HL-60 (cell line): ENCODE measurements around the gene GADD45GIP1.

Experiments used
- DNase-seq, 2 experiments: peaks; one replicate each; pipeline ENCODE4 v3.0.0-alpha.2; 2010 to 2020; ENCODE audit warnings: low read depth in 1 of 2, low spot score in 1 of 2
- H3K27ac ChIP-seq: fragments of 250-450 bp; sonication (Bioruptor Pico); replicated peaks from 2 replicates; pipeline ENCODE4 v1.5.1; 2020; ENCODE audit warnings: mild to moderate bottlenecking, moderate library complexity
- H3K27me3 ChIP-seq: fragments of 250-450 bp; sonication (Bioruptor Pico); 2 replicates; pipeline ENCODE4 v1.5.1; 2021; ENCODE audit warnings: mild to moderate bottlenecking, moderate library complexity; ENCODE audit not compliant: insufficient read depth, poor library complexity, severe bottlenecking
- H3K4me3 ChIP-seq: replicated peaks from 2 replicates; pipeline ENCODE4 v1.5.1; 2011; ENCODE audit warnings: mild to moderate bottlenecking, control low read depth, low read length; ENCODE audit not compliant: insufficient read depth
- GABPA ChIP-seq: IDR thresholded peaks from 2 replicates; pipeline ENCODE4 v1.6.1; 2012; ENCODE audit warnings: low read depth
- POLR2AphosphoS5 ChIP-seq: IDR thresholded peaks from 2 replicates; pipeline ENCODE4 v1.6.1; 2012; ENCODE audit warnings: low read depth
- SPI1 ChIP-seq: IDR thresholded peaks from 2 replicates; pipeline ENCODE4 v1.6.1; 2012; ENCODE audit warnings: low read depth, mild to moderate bottlenecking, borderline replicate concordance
- TF ChIP-seq, protein P1 (sequence below): IDR thresholded peaks from 2 replicates; pipeline ENCODE4 v1.6.1; 2012; ENCODE audit warnings: low read depth; ENCODE audit not compliant: insufficient replicate concordance
- TF ChIP-seq, protein P2 (sequence below): IDR thresholded peaks from one replicate; pipeline ENCODE4 v1.5.1; 2011; ENCODE audit warnings: low read length, control low read depth, inconsistent platforms; ENCODE audit not compliant: insufficient read depth

Gene GADD45GIP1

GRCh38 chr19:12994701-12995595 lies 37.9 kb upstream of the GADD45GIP1 start, which contains the start of gene NFIX:
Gene NFIX (plus strand): TSS chr19:12995475. CDS start chr19:12995838, 363 bp downstream.
- TF ChIP-seq, protein P1, sequence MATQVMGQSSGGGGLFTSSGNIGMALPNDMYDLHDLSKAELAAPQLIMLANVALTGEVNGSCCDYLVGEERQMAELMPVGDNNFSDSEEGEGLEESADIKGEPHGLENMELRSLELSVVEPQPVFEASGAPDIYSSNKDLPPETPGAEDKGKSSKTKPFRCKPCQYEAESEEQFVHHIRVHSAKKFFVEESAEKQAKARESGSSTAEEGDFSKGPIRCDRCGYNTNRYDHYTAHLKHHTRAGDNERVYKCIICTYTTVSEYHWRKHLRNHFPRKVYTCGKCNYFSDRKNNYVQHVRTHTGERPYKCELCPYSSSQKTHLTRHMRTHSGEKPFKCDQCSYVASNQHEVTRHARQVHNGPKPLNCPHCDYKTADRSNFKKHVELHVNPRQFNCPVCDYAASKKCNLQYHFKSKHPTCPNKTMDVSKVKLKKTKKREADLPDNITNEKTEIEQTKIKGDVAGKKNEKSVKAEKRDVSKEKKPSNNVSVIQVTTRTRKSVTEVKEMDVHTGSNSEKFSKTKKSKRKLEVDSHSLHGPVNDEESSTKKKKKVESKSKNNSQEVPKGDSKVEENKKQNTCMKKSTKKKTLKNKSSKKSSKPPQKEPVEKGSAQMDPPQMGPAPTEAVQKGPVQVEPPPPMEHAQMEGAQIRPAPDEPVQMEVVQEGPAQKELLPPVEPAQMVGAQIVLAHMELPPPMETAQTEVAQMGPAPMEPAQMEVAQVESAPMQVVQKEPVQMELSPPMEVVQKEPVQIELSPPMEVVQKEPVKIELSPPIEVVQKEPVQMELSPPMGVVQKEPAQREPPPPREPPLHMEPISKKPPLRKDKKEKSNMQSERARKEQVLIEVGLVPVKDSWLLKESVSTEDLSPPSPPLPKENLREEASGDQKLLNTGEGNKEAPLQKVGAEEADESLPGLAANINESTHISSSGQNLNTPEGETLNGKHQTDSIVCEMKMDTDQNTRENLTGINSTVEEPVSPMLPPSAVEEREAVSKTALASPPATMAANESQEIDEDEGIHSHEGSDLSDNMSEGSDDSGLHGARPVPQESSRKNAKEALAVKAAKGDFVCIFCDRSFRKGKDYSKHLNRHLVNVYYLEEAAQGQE = no peak
- TF ChIP-seq POLR2AphosphoS5 = 0 out of 2 replicates have a peak, but pooled peaks have one; percentile 18
- H3K27ac ChIP-seq = no peak within 1 kb of the TSS; the same call in 1 of the 2 replicates
- peak within 1 kb of the TSS; percentile 46 for H3K4me3 ChIP-seq
- DNase-seq = peak; percentile 52 to 69
- no peaks in the 10 kb centered on the region for H3K27me3 ChIP-seq

DNA sequence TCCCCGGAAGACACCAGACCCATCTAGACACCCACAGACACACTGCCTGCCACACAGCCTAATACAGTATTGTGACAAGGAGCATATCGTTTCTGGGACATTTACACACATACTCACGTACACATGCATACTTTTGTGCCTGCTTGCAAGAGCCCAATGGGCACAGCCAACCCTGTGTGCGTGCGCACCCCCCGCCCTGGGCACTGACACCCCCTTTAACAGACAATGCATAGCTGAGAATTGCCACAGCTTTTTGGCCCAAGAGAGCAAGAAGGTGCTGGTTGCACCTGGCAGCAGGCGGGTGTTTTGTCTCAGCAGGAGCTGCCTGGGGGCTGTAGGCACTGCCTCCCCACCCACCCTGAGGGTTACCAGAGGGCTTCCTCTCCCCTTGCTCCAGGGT lies 36.5 kb upstream of the GADD45GIP1 start:
- no peak for DNase-seq
- no peak overlapping the region for H3K4me3 ChIP-seq
- H3K27ac ChIP-seq = no peak overlapping the region
- no peak for TF ChIP-seq GABPA
- TF ChIP-seq, protein P2, sequence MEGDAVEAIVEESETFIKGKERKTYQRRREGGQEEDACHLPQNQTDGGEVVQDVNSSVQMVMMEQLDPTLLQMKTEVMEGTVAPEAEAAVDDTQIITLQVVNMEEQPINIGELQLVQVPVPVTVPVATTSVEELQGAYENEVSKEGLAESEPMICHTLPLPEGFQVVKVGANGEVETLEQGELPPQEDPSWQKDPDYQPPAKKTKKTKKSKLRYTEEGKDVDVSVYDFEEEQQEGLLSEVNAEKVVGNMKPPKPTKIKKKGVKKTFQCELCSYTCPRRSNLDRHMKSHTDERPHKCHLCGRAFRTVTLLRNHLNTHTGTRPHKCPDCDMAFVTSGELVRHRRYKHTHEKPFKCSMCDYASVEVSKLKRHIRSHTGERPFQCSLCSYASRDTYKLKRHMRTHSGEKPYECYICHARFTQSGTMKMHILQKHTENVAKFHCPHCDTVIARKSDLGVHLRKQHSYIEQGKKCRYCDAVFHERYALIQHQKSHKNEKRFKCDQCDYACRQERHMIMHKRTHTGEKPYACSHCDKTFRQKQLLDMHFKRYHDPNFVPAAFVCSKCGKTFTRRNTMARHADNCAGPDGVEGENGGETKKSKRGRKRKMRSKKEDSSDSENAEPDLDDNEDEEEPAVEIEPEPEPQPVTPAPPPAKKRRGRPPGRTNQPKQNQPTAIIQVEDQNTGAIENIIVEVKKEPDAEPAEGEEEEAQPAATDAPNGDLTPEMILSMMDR = no peak
- no peak for TF ChIP-seq SPI1
- no peak for TF ChIP-seq POLR2AphosphoS5
- TF ChIP-seq, protein P1 = no peak
- no peaks in the 10 kb centered on the region for H3K27me3 ChIP-seq

DNA sequence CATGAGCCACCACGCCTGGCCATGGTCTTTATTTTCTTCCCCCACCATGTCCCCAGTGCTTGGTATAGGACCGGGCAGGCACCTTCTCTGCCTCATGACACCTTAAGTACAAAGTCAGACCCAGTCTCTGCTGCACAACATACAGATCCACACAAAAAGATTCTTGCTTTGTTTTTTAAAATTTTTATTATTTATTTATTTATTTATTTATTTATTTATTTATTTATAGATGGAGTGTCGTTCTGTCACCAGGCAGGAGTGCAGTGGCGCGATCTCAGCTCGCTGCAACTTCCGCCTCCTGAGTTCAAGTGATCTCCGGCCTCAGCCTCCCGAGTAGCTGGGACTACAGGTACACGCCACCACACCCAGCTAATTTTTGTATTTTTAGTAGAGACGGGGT lies 35.7 kb upstream of the GADD45GIP1 start:
- H3K4me3 ChIP-seq = no peak overlapping the region
- H3K27me3 ChIP-seq = no peaks in the 10 kb centered on the region
- no peak overlapping the region for H3K27ac ChIP-seq
- TF ChIP-seq SPI1 = no peak
- TF ChIP-seq, protein P2 = no peak
- no peak for TF ChIP-seq GABPA
- TF ChIP-seq, protein P1 = no peak
- no peak for TF ChIP-seq POLR2AphosphoS5
- DNase-seq = no peak
